Measurements from ENCODE around the gene NCAM1. TPM values are rescaled to one million over a fixed set of nuclear protein-coding genes. Genes with fewer than 3 reads are reported as not detected.

Gene NCAM1
- total RNA-seq, 1 experiment from 2014 or later: 0.75 TPM

- Histone ChIP-seq H3K9me3 (ENCODE audit: low read length) (no peaks in the 10 kb centered on the region), H3K36me3 (ENCODE audit: insufficient read depth, low read length) (no peaks in the 10 kb centered on the region), H3K27me3 (ENCODE audit: low read length) (no peaks in the 10 kb centered on the region), H3K4me1 (ENCODE audit: low read length) (no peaks in the 10 kb centered on the region), H3K27ac (ENCODE audit: low read length) (no peak overlapping the region), H2AFZ (ENCODE audit: low read length) (no peak overlapping the region), H3K9ac (ENCODE audit: low read length) (no peak overlapping the region), H3K4me3 (ENCODE audit: low read length) (no peak overlapping the region), H4K20me1 (ENCODE audit: insufficient read depth, low read depth, low read length) (no peaks in the 10 kb centered on the region), H3K4me2 (ENCODE audit: low read depth, low read length, poor library complexity, severe bottlenecking) (no peak overlapping the region), H3K79me2 (ENCODE audit: low read length) (no peaks in the 10 kb centered on the region), H3K9me2 (replicated peaks; ENCODE audit: insufficient read depth, low read length) (no peaks in the 10 kb centered on the region)
- DNase-seq: no peak
Observed at GRCh38 chr11:112996994-112997393, 35.8 kb downstream of the NCAM1 start.

- Histone ChIP-seq H3K27ac (ENCODE audit: low read length) (no peak overlapping the region), H3K9ac (ENCODE audit: low read length) (no peak overlapping the region), H3K9me3 (ENCODE audit: low read length) (no peaks in the 10 kb centered on the region), H3K9me2 (replicated peaks; ENCODE audit: insufficient read depth, low read length) (no peaks in the 10 kb centered on the region), H3K4me1 (ENCODE audit: low read length) (no peaks in the 10 kb centered on the region), H3K27me3 (ENCODE audit: low read length) (no peaks in the 10 kb centered on the region), H3K79me2 (ENCODE audit: low read length) (no peaks in the 10 kb centered on the region), H3K4me3 (ENCODE audit: low read length) (no peak overlapping the region), H3K4me2 (ENCODE audit: low read depth, low read length, poor library complexity, severe bottlenecking) (no peak overlapping the region), H2AFZ (ENCODE audit: low read length) (no peak overlapping the region), H4K20me1 (ENCODE audit: insufficient read depth, low read depth, low read length) (no peaks in the 10 kb centered on the region), H3K36me3 (ENCODE audit: insufficient read depth, low read length) (no peaks in the 10 kb centered on the region)
- no peak for DNase-seq
Observed at GRCh38 chr11:112997857-112998466, 36.7 kb downstream of the NCAM1 start.

GRCh38 chr11:112999520-112999919 lies 38.3 kb downstream of the NCAM1 start:
- H4K20me1 ChIP-seq (ENCODE audit: insufficient read depth, low read depth, low read length): no peaks in the 10 kb centered on the region
- H3K36me3 ChIP-seq (ENCODE audit: insufficient read depth, low read length): no peaks in the 10 kb centered on the region
- no peaks in the 10 kb centered on the region for H3K9me3 ChIP-seq (ENCODE audit: low read length)
- no peaks in the 10 kb centered on the region for H3K9me2 ChIP-seq (replicated peaks; ENCODE audit: insufficient read depth, low read length)
- H2AFZ ChIP-seq (ENCODE audit: low read length): no peak overlapping the region
- no peak for DNase-seq
- no peak overlapping the region for H3K9ac ChIP-seq (ENCODE audit: low read length)
- H3K79me2 ChIP-seq (ENCODE audit: low read length): no peaks in the 10 kb centered on the region
- no peaks in the 10 kb centered on the region for H3K27me3 ChIP-seq (ENCODE audit: low read length)
- H3K4me2 ChIP-seq (ENCODE audit: low read depth, low read length, poor library complexity, severe bottlenecking): no peak overlapping the region
- H3K27ac ChIP-seq (ENCODE audit: low read length): no peak overlapping the region
- no peak overlapping the region for H3K4me3 ChIP-seq (ENCODE audit: low read length)
- H3K4me1 ChIP-seq (ENCODE audit: low read length): no peaks in the 10 kb centered on the region

GRCh38 chr11:113001709-113002108 lies 40.5 kb downstream of the NCAM1 start:
- Histone ChIP-seq H3K36me3 (ENCODE audit: insufficient read depth, low read length) (no peaks in the 10 kb centered on the region), H3K27me3 (ENCODE audit: low read length) (no peaks in the 10 kb centered on the region), H3K4me2 (ENCODE audit: low read depth, low read length, poor library complexity, severe bottlenecking) (no peak overlapping the region), H4K20me1 (ENCODE audit: insufficient read depth, low read depth, low read length) (no peaks in the 10 kb centered on the region), H3K9ac (ENCODE audit: low read length) (no peak overlapping the region), H3K79me2 (ENCODE audit: low read length) (no peaks in the 10 kb centered on the region), H3K9me3 (ENCODE audit: low read length) (no peaks in the 10 kb centered on the region), H3K4me1 (ENCODE audit: low read length) (peaks cover 7% of the 10 kb centered on the region), H3K9me2 (replicated peaks; ENCODE audit: insufficient read depth, low read length) (no peaks in the 10 kb centered on the region), H3K4me3 (ENCODE audit: low read length) (no peak overlapping the region), H2AFZ (ENCODE audit: low read length) (no peak overlapping the region), H3K27ac (ENCODE audit: low read length) (no peak overlapping the region)
- DNase-seq: no peak

- no peak for DNase-seq
- Histone ChIP-seq H3K4me3 (ENCODE audit: low read length) (no peak overlapping the region), H3K9ac (ENCODE audit: low read length) (no peak overlapping the region), H3K4me2 (ENCODE audit: low read depth, low read length, poor library complexity, severe bottlenecking) (no peak overlapping the region), H3K36me3 (ENCODE audit: insufficient read depth, low read length) (no peaks in the 10 kb centered on the region), H3K27ac (ENCODE audit: low read length) (no peak overlapping the region), H3K79me2 (ENCODE audit: low read length) (no peaks in the 10 kb centered on the region), H3K4me1 (ENCODE audit: low read length) (peaks cover 19% of the 10 kb centered on the region), H3K9me3 (ENCODE audit: low read length) (no peaks in the 10 kb centered on the region), H2AFZ (ENCODE audit: low read length) (no peak overlapping the region; the same call in 1 of the 2 replicates), H4K20me1 (ENCODE audit: insufficient read depth, low read depth, low read length) (no peaks in the 10 kb centered on the region), H3K27me3 (ENCODE audit: low read length) (no peaks in the 10 kb centered on the region), H3K9me2 (replicated peaks; ENCODE audit: insufficient read depth, low read length) (no peaks in the 10 kb centered on the region)
Observed at GRCh38 chr11:113006896-113007445, 45.8 kb downstream of the NCAM1 start.

- DNase-seq: no peak
- Histone ChIP-seq H3K27me3 (ENCODE audit: low read length) (no peaks in the 10 kb centered on the region), H3K9ac (ENCODE audit: low read length) (no peak overlapping the region), H3K4me2 (ENCODE audit: low read depth, low read length, poor library complexity, severe bottlenecking) (no peak overlapping the region), H2AFZ (ENCODE audit: low read length) (no peak overlapping the region), H3K9me3 (ENCODE audit: low read length) (no peaks in the 10 kb centered on the region), H3K79me2 (ENCODE audit: low read length) (no peaks in the 10 kb centered on the region), H4K20me1 (ENCODE audit: insufficient read depth, low read depth, low read length) (no peaks in the 10 kb centered on the region), H3K27ac (ENCODE audit: low read length) (no peak overlapping the region), H3K36me3 (ENCODE audit: insufficient read depth, low read length) (no peaks in the 10 kb centered on the region), H3K9me2 (replicated peaks; ENCODE audit: insufficient read depth, low read length) (no peaks in the 10 kb centered on the region), H3K4me3 (ENCODE audit: low read length) (no peak overlapping the region), H3K4me1 (ENCODE audit: low read length) (no peaks in the 10 kb centered on the region)
Observed at GRCh38 chr11:113014262-113015097, 53.3 kb downstream of the NCAM1 start.

- Histone ChIP-seq H3K4me3 (ENCODE audit: low read length) (no peak overlapping the region), H3K9ac (ENCODE audit: low read length) (no peak overlapping the region), H3K9me2 (replicated peaks; ENCODE audit: insufficient read depth, low read length) (no peaks in the 10 kb centered on the region), H3K36me3 (ENCODE audit: insufficient read depth, low read length) (no peaks in the 10 kb centered on the region), H3K27ac (ENCODE audit: low read length) (no peak overlapping the region), H3K27me3 (ENCODE audit: low read length) (no peaks in the 10 kb centered on the region), H3K4me1 (ENCODE audit: low read length) (no peaks in the 10 kb centered on the region), H3K9me3 (ENCODE audit: low read length) (no peaks in the 10 kb centered on the region), H2AFZ (ENCODE audit: low read length) (no peak overlapping the region), H3K79me2 (ENCODE audit: low read length) (no peaks in the 10 kb centered on the region), H3K4me2 (ENCODE audit: low read depth, low read length, poor library complexity, severe bottlenecking) (no peak overlapping the region), H4K20me1 (ENCODE audit: insufficient read depth, low read depth, low read length) (no peaks in the 10 kb centered on the region)
- DNase-seq: no peak
Observed at GRCh38 chr11:113015098-113015455, 53.9 kb downstream of the NCAM1 start.

- H3K79me2 ChIP-seq (ENCODE audit: low read length): no peaks in the 10 kb centered on the region
- no peaks in the 10 kb centered on the region for H3K9me2 ChIP-seq (replicated peaks; ENCODE audit: insufficient read depth, low read length)
- H3K4me3 ChIP-seq (ENCODE audit: low read length): no peak overlapping the region
- H3K9ac ChIP-seq (ENCODE audit: low read length): no peak overlapping the region
- H3K27me3 ChIP-seq (ENCODE audit: low read length): no peaks in the 10 kb centered on the region
- H3K4me1 ChIP-seq (ENCODE audit: low read length): no peaks in the 10 kb centered on the region
- H3K4me2 ChIP-seq (ENCODE audit: low read depth, low read length, poor library complexity, severe bottlenecking): no peak overlapping the region
- H2AFZ ChIP-seq (ENCODE audit: low read length): no peak overlapping the region
- H4K20me1 ChIP-seq (ENCODE audit: insufficient read depth, low read depth, low read length): no peaks in the 10 kb centered on the region
- H3K27ac ChIP-seq (ENCODE audit: low read length): no peak overlapping the region
- H3K36me3 ChIP-seq (ENCODE audit: insufficient read depth, low read length): no peaks in the 10 kb centered on the region
- no peaks in the 10 kb centered on the region for H3K9me3 ChIP-seq (ENCODE audit: low read length)
- no peak for DNase-seq
Observed at GRCh38 chr11:113016905-113017304, 55.7 kb downstream of the NCAM1 start.
